Karpas-422 (cell line): ENCODE results near the gene ZNF195. TPM values are rescaled to one million over a fixed set of nuclear protein-coding genes. Genes with fewer than 3 reads are reported as not detected.

Source experiments
- DNase-seq: peaks from one replicate; pipeline ENCODE4 v3.0.0-alpha.2; 2015
- H2AFZ ChIP-seq: fragments of 200-600 bp; sonication (generic); 2 replicates; pipeline ENCODE4 v1.6.1; 2014; ENCODE audit warnings: antibody characterized with exemption, low read length, mixed read lengths
- H3K27ac ChIP-seq: fragments of 200-600 bp; sonication (generic); 2 replicates; pipeline ENCODE4 v1.5.1; 2014; ENCODE audit warnings: mild to moderate bottlenecking, low read length, moderate library complexity
- H3K27me3 ChIP-seq: fragments of 200-600 bp; sonication (generic); 2 replicates; pipeline ENCODE4 v1.6.1; 2014; ENCODE audit warnings: low read length, mixed read lengths
- H3K36me3 ChIP-seq: fragments of 200-600 bp; sonication (generic); 2 replicates; pipeline ENCODE4 v1.6.1; 2014; ENCODE audit warnings: low read length, mixed read lengths; ENCODE audit not compliant: insufficient read depth
- H3K4me1 ChIP-seq: fragments of 200-600 bp; sonication (generic); 2 replicates; pipeline ENCODE4 v1.6.1; 2014; ENCODE audit warnings: mild to moderate bottlenecking, low read length, mixed read lengths
- H3K4me2 ChIP-seq: fragments of 200-600 bp; sonication (generic); 2 replicates; pipeline ENCODE4 v1.6.1; 2014; ENCODE audit warnings: low read length, low read depth, mild to moderate bottlenecking; ENCODE audit not compliant: poor library complexity, severe bottlenecking
- H3K4me3 ChIP-seq: fragments of 200-600 bp; sonication (generic); 2 replicates; pipeline ENCODE4 v1.5.1; 2014; ENCODE audit warnings: mild to moderate bottlenecking, antibody characterized with exemption, low read length, mixed read lengths
- H3K79me2 ChIP-seq: fragments of 200-600 bp; sonication (generic); 2 replicates; pipeline ENCODE4 v1.6.1; 2014; ENCODE audit warnings: mild to moderate bottlenecking, low read length, mixed read lengths
- H3K9ac ChIP-seq: fragments of 200-600 bp; sonication (generic); 2 replicates; pipeline ENCODE4 v1.6.0; 2014; ENCODE audit warnings: low read length
- H3K9me2 ChIP-seq: fragments of 200-600 bp; sonication (generic), shearing (Covaris generic); replicated peaks from 2 replicates; pipeline ENCODE4 v1.6.0; 2014; ENCODE audit warnings: mild to moderate bottlenecking, low read length, moderate library complexity; ENCODE audit not compliant: insufficient read depth
- H3K9me3 ChIP-seq: fragments of 300-700, 200-600 bp; sonication (generic); 2 replicates; pipeline ENCODE4 v1.6.1; 2014; ENCODE audit warnings: low read length, mixed read lengths
- H4K20me1 ChIP-seq: fragments of 200-600 bp; sonication (generic); 2 replicates; pipeline ENCODE4 v1.6.1; 2014; ENCODE audit warnings: mild to moderate bottlenecking, antibody characterized with exemption, low read length, low read depth; ENCODE audit not compliant: insufficient read depth
- total RNA-seq: library from RNA; depleted of rRNA; stranded (reverse); fragments of >200 nt; shearing (Covaris generic); gene quantifications from 2 replicates; pipeline ENCODE4 v1.2.3, GENCODE V29; 2014; ENCODE audit warnings: low replicate concordance

ZNF195 gene
- total RNA-seq, 1 experiment from 2014 or later = 79.6 TPM

DNA sequence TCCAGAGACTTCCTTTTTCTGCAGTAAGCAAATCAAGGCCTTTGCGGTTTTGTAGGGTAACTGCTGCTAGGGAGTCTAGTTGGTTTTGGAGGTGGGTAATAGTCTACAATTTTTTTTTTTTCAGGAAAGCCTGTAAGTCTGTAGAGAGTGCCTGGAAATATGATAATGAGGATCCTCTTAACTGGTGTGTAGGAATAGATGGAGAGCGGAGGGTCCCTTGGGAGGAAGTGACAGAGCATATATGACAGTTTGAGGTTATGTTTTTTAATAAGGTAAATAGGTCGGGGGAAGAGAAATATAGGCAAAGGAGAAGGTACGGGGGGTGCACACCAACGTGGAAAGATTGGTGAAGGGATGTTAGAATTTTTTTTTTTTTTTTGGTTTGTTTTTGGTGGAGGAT is 25.9 kb downstream of the ZNF195 start:
- Histone ChIP-seq H3K4me2 (no peak overlapping the region), H3K9me2 (no peaks in the 10 kb centered on the region), H2AFZ (no peak overlapping the region), H3K9ac (no peak overlapping the region), H3K36me3 (0 out of 2 replicates have a peak, but pooled peaks cover 1% of the 10 kb centered on the region), H3K4me1 (no peaks in the 10 kb centered on the region), H3K27ac (no peak overlapping the region), H3K9me3 (no peaks in the 10 kb centered on the region; the same call in 1 of the 2 replicates), H3K27me3 (no peaks in the 10 kb centered on the region), H3K79me2 (no peaks in the 10 kb centered on the region), H4K20me1 (no peaks in the 10 kb centered on the region), H3K4me3 (no peak overlapping the region)
- no peak for DNase-seq

GRCh38 chr11:3347127-3347526 is 31.8 kb downstream of the ZNF195 start:
- H3K27ac ChIP-seq = no peak overlapping the region
- no peaks in the 10 kb centered on the region; the same call in 1 of the 2 replicates for H3K27me3 ChIP-seq
- no peaks in the 10 kb centered on the region for H3K79me2 ChIP-seq
- H3K9me3 ChIP-seq = no peaks in the 10 kb centered on the region
- H3K9ac ChIP-seq = no peak overlapping the region
- no peak overlapping the region for H2AFZ ChIP-seq
- H3K4me2 ChIP-seq = no peak overlapping the region
- H3K36me3 ChIP-seq = no peaks in the 10 kb centered on the region
- no peaks in the 10 kb centered on the region for H3K9me2 ChIP-seq
- no peaks in the 10 kb centered on the region for H4K20me1 ChIP-seq
- H3K4me3 ChIP-seq = no peak overlapping the region
- H3K4me1 ChIP-seq = peaks cover 3% of the 10 kb centered on the region; the same call in 1 of the 2 replicates
- no peak for DNase-seq

DNA sequence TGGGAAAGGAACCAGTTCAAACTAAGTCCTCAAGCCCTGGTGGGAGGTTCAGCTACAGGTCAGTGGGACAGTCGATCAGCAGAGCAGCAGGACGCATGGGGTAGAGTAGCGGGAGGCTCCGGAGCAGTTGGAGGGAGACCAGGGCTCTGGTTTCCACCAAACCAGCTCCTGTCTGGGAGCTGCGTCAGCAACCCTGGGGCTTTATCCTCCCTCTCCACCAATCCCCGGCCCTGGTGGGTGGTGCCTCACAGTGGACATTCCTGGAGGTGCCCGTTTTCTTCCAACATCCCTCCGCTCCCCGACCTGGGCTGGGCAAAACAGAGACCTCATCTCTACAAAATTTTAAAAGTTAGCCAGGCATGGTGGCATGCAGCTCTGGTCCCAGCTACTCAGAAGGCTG is 32.4 kb downstream of the ZNF195 start:
- Histone ChIP-seq H3K79me2 (no peaks in the 10 kb centered on the region), H4K20me1 (no peaks in the 10 kb centered on the region), H2AFZ (no peak overlapping the region), H3K4me2 (no peak overlapping the region), H3K27ac (no peak overlapping the region), H3K36me3 (no peaks in the 10 kb centered on the region), H3K9me2 (no peaks in the 10 kb centered on the region), H3K4me3 (no peak overlapping the region), H3K9ac (no peak overlapping the region), H3K4me1 (peaks cover 3% of the 10 kb centered on the region; the same call in 1 of the 2 replicates), H3K9me3 (no peaks in the 10 kb centered on the region), H3K27me3 (no peaks in the 10 kb centered on the region; the same call in 1 of the 2 replicates)
- no peak for DNase-seq

DNA sequence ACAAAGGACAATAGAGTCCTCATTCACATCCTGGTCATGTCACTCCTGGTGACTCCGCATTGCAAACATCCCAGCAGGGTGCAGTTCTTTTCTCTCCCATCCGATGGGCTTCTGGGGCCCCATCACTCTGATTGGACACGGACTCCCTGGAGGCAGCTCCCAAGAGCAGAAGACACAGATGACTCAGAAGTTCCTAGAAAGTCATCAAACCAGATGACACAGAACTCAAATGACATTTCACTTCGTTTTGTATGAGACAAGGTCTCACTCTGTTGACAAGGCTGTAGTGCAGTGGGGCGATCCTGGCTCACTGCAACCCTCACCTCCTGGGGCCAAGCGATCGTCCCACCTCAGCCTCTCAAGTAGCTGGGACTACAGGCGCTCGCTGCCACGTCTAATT is 33.2 kb downstream of the ZNF195 start:
- H3K27me3 ChIP-seq = no peaks in the 10 kb centered on the region; the same call in 1 of the 2 replicates
- H3K4me2 ChIP-seq = no peak overlapping the region
- no peak overlapping the region for H3K9ac ChIP-seq
- H3K4me3 ChIP-seq = no peak overlapping the region
- no peaks in the 10 kb centered on the region for H3K9me2 ChIP-seq
- DNase-seq = no peak
- no peak overlapping the region for H3K27ac ChIP-seq
- H3K36me3 ChIP-seq = no peaks in the 10 kb centered on the region
- H2AFZ ChIP-seq = no peak overlapping the region
- H3K79me2 ChIP-seq = no peaks in the 10 kb centered on the region
- no peaks in the 10 kb centered on the region for H4K20me1 ChIP-seq
- peaks cover 8% of the 10 kb centered on the region for H3K4me1 ChIP-seq
- no peaks in the 10 kb centered on the region for H3K9me3 ChIP-seq

DNA sequence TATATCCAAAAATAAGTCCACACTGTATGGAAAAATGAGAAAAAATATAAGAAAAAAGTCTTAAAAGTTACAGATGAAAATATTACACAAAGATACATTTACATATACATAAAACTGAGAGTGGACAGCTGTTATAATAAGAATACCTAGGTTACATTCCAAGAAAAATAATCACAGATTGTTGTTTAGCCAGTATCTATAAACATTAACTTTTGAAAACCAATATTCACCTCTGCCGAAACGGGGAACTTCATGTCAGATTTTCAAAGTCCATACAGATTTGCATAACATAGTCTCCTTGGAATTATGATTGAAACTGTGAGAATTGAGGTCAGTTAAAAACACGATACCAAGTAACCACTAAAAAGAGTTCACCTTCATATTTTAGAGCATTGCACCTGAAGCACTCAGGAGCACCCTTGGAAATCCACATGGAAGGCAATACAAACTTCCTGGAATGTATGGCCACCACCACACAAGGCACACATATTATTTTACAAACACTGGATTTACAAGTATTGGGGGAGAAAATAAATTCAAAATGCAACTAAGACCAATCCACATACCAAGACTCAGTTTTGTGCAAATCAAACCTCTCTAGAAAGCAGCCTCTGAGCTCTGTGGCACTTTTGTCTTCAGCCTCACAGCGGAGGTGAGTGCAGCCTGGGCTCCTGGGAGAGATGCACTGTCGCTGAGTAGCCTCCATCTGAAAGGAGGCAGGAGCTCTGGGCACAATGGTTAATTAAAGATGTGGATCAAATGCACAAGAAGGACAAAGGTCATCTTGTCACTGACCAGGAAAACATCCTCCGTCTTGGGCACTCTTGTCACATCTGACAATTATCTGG is 34.4 kb downstream of the ZNF195 start:
- no peaks in the 10 kb centered on the region for H4K20me1 ChIP-seq
- H3K4me2 ChIP-seq = no peak overlapping the region
- H3K4me3 ChIP-seq = no peak overlapping the region
- H3K9ac ChIP-seq = no peak overlapping the region
- no peak overlapping the region for H2AFZ ChIP-seq
- no peaks in the 10 kb centered on the region; the same call in 1 of the 2 replicates for H3K27me3 ChIP-seq
- no peaks in the 10 kb centered on the region for H3K9me3 ChIP-seq
- H3K79me2 ChIP-seq = no peaks in the 10 kb centered on the region
- no peaks in the 10 kb centered on the region for H3K9me2 ChIP-seq
- H3K36me3 ChIP-seq = no peaks in the 10 kb centered on the region
- H3K27ac ChIP-seq = no peak overlapping the region
- DNase-seq = no peak
- peaks cover 20% of the 10 kb centered on the region for H3K4me1 ChIP-seq

GRCh38 chr11:3342709-3343108 is 36.2 kb downstream of the ZNF195 start:
- H2AFZ ChIP-seq = no peak overlapping the region
- H3K36me3 ChIP-seq = no peaks in the 10 kb centered on the region
- H3K4me1 ChIP-seq = peaks cover 35% of the 10 kb centered on the region
- no peaks in the 10 kb centered on the region for H3K9me3 ChIP-seq
- no peak overlapping the region for H3K4me3 ChIP-seq
- H3K9ac ChIP-seq = no peak overlapping the region
- H3K4me2 ChIP-seq = no peak overlapping the region
- H3K27ac ChIP-seq = no peak overlapping the region
- H3K9me2 ChIP-seq = no peaks in the 10 kb centered on the region
- DNase-seq = no peak
- H3K27me3 ChIP-seq = no peaks in the 10 kb centered on the region; the same call in 1 of the 2 replicates
- peaks cover 6% of the 10 kb centered on the region; the same call in 1 of the 2 replicates for H4K20me1 ChIP-seq
- no peaks in the 10 kb centered on the region for H3K79me2 ChIP-seq

- no peak overlapping the region for H3K4me3 ChIP-seq
- peak; percentile 93 for DNase-seq
- no peaks in the 10 kb centered on the region for H3K9me2 ChIP-seq
- H3K27ac ChIP-seq = peak overlapping the region; percentile 65; the same call in 1 of the 2 replicates
- no peaks in the 10 kb centered on the region for H3K79me2 ChIP-seq
- H3K27me3 ChIP-seq = no peaks in the 10 kb centered on the region; the same call in 1 of the 2 replicates
- peaks cover 6% of the 10 kb centered on the region; the same call in 1 of the 2 replicates for H4K20me1 ChIP-seq
- H3K9me3 ChIP-seq = no peaks in the 10 kb centered on the region
- H3K4me1 ChIP-seq = peaks cover 35% of the 10 kb centered on the region
- H3K4me2 ChIP-seq = peak overlapping the region; percentile 12
- H3K9ac ChIP-seq = no peak overlapping the region
- H2AFZ ChIP-seq = no peak overlapping the region
- no peaks in the 10 kb centered on the region for H3K36me3 ChIP-seq
Observed at GRCh38 chr11:3341298-3341697, 37.6 kb downstream of the ZNF195 start.

- Histone ChIP-seq H3K9me2 (no peaks in the 10 kb centered on the region), H3K9ac (peak overlapping the region; percentile 8; the same call in 1 of the 2 replicates), H3K4me1 (peaks cover 35% of the 10 kb centered on the region), H3K79me2 (no peaks in the 10 kb centered on the region), H3K36me3 (no peaks in the 10 kb centered on the region), H3K4me2 (peak overlapping the region; percentile 69), H2AFZ (no peak overlapping the region), H3K9me3 (no peaks in the 10 kb centered on the region), H4K20me1 (peaks cover 6% of the 10 kb centered on the region; the same call in 1 of the 2 replicates), H3K4me3 (no peak overlapping the region), H3K27me3 (no peaks in the 10 kb centered on the region; the same call in 1 of the 2 replicates), H3K27ac (peak overlapping the region; percentile 65)
- DNase-seq = no peak
Observed at GRCh38 chr11:3340025-3340424, 38.9 kb downstream of the ZNF195 start.
